Activated CD8-positive, alpha-beta memory T cell treated with anti-CD3 and anti-CD28 coated beads, Interleukin-2, amount 50 U/mL, for 1 hour (primary cell): Measurements from ENCODE around the gene CNPY1.

Experiments used
- DNase-seq: peaks from one replicate; pipeline ENCODE4 v3.0.0-alpha.2; 2020; ENCODE audit errors: extremely low read depth

The CNPY1 gene

GRCh38 chr7:155511702-155511996, 34.7 kb downstream of the CNPY1 start:
- DNase-seq: no peak

DNA sequence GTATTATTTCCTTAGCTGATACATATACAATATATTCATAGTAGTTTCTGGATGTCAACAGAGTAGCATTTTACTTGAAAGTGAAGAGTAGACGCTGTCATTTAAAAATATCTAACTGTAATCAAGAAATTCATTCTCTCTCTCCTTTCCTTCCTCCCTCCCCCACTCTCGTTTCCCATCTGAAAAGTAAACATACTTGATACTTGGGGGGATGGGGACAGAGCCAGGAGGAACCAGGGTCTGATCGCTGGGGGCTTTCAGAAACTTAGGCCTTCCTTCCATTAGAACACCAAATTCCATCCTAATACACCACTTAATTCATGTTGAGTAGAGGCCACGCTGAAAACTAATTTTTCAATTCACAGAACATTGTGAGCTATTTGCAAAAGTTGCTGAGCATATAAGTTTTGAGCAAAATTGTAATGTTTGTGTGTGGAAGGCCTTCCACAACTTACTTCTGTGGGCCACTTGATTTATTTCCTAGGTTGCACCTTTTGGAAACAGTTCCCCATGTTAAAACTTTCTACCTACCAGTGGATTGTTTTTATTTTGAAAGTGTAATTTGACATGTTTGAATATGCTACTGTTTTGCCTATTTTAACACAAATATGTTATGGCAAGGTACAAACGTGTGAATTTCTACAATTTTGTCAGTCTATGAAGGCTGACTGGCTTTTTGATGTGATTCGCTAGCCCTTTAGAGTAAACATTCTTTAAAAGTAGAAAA, 35.2 kb downstream of the CNPY1 start:
- no peak for DNase-seq

- DNase-seq: no peak
Observed at GRCh38 chr7:155509725-155510551, 36.4 kb downstream of the CNPY1 start.

GRCh38 chr7:155509359-155509724, 37.0 kb downstream of the CNPY1 start:
- no peak for DNase-seq

DNA sequence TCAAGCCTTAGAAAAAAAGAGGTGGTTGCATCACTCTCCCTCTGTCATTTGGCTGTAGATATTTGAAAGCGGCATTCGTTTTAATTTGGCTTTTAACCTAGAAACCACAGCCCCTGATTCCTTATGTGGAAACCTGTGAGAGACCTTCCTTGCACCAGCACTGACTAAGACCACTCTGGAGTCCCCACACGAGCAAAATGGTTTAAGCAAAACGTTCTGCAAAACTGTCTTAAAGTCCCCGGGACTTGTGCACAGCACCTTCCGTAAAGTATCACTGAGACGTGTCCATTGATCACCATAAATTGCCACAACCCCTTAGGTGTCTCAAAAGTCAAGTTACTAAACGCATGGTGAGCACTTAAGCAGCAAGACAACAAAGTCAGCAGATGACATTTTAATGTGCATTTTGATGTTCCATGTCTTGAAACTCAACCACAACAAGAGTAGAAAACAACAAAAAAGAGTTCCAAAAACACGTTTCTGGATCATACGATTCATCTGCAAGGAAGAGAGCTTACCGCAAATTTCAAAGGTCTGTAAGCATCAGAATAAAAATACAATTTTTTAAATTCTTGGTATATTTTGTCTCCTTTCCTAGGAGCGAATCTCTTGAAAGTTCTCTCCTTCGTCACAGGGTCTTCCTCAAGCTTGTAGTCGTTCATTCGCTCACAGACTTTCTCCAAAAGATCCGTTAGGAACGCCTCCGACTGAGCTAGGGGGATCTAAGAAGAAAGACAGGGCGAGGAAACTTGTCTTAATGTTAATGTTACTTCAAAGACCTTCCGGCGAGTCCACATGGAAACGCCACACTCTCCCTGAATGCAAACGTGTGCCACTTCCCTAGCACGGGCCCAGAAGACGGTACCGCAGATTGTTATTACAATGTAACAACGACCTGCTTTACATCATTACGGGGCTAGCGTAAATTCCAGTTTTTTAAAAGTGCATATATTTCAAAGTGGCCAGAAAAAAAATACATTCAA, 37.7 kb downstream of the CNPY1 start:
- no peak for DNase-seq

- DNase-seq: no peak
Observed at GRCh38 chr7:155507576-155507975, 38.8 kb downstream of the CNPY1 start.

- no peak for DNase-seq
Observed at GRCh38 chr7:155506854-155507337, 39.5 kb downstream of the CNPY1 start.

DNA sequence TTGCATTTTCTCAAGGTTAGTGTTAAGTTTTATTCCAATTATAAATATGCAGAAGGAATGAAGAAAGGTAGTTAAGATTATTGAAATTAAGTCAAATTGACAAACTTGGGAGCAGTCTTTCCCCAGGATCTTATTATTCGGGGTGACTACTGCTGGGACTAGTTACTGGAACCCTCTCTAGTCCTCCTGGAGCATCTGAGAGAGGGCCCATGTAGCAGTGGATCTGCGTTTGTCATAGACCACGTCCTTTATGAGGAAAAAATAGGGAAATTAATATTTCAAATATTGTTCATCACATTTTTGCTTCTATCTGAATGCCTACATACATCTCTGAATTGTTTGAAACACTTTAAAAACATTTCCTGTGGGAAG, 41.0 kb downstream of the CNPY1 start:
- DNase-seq: no peak

- no peak for DNase-seq
Observed at GRCh38 chr7:155497149-155497901, 49.0 kb downstream of the CNPY1 start.

DNA sequence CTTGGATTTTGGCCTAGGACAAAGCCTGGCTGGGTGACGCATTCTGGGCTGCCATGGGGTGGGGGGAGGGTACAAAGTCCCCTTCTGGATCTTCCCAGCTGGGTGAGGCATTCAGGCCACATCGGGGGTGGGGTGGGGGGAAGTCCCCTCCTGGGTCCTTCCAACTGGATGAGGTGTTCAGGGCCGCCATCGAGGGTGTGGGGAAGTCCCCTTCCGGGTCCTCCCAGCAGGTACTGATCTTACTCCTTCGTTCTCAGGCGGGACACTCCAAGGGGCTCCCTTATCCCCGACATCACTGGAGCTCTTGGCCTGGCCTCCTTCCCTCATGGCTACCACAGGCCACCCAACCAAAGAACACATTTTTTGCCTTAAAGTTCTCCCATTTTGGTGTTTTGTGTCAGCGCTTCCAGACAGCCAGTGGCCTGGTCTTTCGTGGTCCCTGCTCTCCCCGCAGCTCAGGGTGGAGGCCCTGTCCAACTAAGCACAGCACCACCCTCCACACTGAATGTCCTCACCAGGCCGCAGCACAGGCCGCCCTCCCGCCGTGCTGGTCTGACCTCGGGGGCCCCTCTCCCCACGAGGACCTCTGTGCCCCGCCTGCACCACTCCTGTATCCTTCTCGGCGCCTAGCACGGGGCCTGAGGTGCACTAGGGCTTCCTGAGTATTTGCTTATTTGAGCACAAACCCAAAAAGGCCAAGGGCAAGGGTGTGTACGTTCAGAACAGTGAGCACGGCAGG, 49.9 kb downstream of the CNPY1 start:
- DNase-seq: no peak

- DNase-seq: no peak
Observed at GRCh38 chr7:155495440-155496248, 50.7 kb downstream of the CNPY1 start.

GRCh38 chr7:155494551-155494950, 51.8 kb downstream of the CNPY1 start:
- DNase-seq: no peak

- no peak for DNase-seq
Observed at GRCh38 chr7:155493744-155494538, 52.4 kb downstream of the CNPY1 start.

DNA sequence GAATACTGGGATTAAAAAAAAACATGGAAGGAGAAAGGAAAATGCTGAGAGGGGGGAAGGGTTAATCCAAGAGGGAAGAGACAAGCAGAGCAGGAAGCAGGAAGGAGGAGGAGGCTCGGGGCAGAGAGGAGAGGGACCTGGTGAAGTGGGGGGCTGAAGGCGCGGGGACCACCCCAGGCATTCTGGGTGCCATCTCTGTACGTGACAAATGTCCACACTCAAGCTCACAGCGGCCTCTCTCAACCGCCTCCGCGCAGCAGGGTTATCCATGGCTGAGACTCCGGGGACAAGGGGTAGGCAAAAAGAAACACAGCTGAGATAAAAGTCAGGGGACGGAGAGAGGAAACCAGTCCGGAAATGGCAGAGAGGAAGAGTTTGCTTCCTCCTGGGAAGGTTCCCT, 54.5 kb downstream of the CNPY1 start:
- no peak for DNase-seq

GRCh38 chr7:155490697-155491628, 55.4 kb downstream of the CNPY1 start:
- DNase-seq: no peak

DNA sequence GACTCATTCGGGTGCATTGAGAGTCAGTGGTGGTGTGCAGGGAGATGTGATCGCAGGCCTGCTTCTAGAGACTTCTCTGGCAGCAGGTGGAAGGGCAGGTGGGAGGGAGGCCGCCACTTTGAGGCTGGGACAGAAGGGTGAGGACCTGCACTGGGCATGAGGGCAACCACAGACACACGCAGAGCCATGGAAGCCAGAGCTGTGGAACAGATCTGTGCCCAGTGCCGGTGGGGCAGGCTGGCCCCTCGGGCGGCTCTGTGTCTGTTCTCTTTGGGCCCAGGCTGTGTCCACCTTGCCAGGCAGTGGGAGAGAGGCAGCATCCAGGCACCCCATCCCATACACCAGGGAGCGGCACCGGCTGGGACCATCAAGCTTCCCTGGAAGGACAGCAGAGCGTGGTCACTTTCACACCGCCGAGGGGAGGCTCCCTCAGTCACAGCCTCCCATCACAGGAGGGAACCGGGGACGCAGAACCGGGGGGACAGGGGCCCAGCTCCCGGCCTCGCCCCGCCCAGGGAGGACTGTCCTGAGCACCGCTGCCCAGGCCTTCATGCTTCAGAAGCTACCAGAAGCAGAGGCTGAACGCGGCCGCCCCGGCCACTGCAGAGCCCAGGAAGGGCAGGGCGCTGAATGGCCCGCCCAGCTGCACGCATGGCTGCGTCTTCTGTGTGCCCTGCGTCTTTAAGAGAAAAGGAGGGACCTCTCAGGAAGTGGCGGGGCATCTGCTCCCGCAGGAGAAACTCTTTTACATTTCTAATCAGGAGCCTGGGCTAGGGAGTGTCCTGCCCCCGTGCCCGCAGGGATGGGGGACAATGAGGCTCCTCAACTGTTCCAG, 56.3 kb downstream of the CNPY1 start:
- DNase-seq: no peak
